GM12865 (cell line): ENCODE data around the gene PIK3C2G.

Experiments used
- DNase-seq: peaks from one replicate; pipeline ENCODE4 v3.0.0; 2010; ENCODE audit warnings: low read depth
- H3K4me3 ChIP-seq: 2 replicates; pipeline ENCODE4 v1.5.1; 2011; ENCODE audit warnings: mild to moderate bottlenecking, low read depth, low read length, control low read depth
- CTCF ChIP-seq: IDR thresholded peaks from 2 replicates; pipeline ENCODE4 v1.5.1; 2011; ENCODE audit warnings: low read length, control low read depth, low read depth, inconsistent platforms; ENCODE audit not compliant: insufficient read depth; ENCODE audit errors: missing control alignments

PIK3C2G gene

GRCh38 chr12:18581232-18581962 is 320.1 kb downstream of the PIK3C2G start:
- no peak for DNase-seq
- TF ChIP-seq CTCF: no peak
- no peak overlapping the region for H3K4me3 ChIP-seq

DNA sequence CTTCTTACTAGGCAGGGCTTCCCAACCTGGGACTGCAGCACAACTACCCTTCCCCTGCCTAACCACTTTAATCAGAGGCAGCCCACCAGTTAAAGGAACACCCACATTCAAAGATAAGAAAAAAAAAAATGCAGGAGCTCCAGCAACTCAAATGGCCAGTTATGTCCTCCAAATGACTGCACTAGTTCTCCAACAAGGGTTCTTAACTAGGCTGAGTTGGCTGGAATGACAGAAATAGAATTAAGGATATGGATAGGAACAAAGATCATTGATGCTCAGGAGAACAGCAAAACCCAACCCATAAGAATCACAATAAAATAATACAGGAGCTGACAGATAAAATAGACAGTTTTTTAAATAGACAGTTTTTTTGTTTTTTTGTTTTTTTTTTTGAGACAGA is 322.3 kb downstream of the PIK3C2G start:
- no peak for DNase-seq
- H3K4me3 ChIP-seq: no peak overlapping the region
- TF ChIP-seq CTCF: no peak

DNA sequence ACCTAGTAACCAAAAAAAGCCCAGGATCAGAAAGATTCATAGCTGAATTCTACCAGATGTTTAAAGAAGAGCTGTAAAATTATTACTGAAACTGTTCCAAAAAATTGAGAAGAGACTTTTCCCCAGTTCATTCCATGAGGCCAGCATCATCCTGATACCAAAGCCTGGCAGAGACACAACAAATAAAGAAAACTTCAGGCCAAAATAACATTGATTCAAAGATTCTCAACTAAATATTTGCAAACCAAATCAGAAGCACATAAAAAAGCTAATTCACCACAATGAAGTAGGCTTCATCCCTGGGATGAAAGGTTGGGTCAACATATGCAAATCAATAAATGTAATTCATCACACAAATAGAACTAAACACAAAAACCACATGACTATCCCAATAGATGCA is 325.3 kb downstream of the PIK3C2G start:
- H3K4me3 ChIP-seq: no peak overlapping the region
- TF ChIP-seq CTCF: no peak
- DNase-seq: no peak

DNA sequence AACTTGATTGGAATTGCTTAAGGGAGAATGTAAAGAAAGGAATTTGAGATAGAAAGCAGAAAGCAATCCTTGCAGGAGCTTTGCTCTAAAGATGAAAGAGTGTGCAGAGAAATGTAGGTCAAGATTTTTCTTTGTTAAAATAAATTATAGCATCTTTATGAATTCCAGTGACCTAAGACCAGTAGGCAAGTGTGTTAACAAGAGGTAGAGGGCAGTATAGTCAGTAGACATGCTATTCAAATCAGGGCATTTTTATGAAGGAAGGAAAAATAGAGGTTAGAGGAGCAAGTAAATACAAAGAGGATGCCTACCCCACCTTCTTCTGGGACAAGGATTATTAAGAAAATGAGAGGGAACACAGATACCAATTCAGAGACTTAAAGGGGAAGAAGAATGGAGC is 328.0 kb downstream of the PIK3C2G start:
- H3K4me3 ChIP-seq: no peak overlapping the region
- TF ChIP-seq CTCF: no peak
- DNase-seq: no peak

- DNase-seq: no peak
- no peak for TF ChIP-seq CTCF
- no peak overlapping the region for H3K4me3 ChIP-seq
These were observed 330.2 kb downstream of the PIK3C2G start for GRCh38 chr12:18591473-18591872.

- DNase-seq: no peak
- TF ChIP-seq CTCF: no peak
These were observed 334.1 kb downstream of the PIK3C2G start for GRCh38 chr12:18595412-18595811.

GRCh38 chr12:18601962-18602361 is 340.6 kb downstream of the PIK3C2G start:
- H3K4me3 ChIP-seq: no peak overlapping the region
- DNase-seq: no peak
- TF ChIP-seq CTCF: no peak

More at GRCh38 chr12:18595412-18595811, 334.1 kb downstream of the PIK3C2G start:
- no peak overlapping the region for H3K4me3 ChIP-seq
